Neural cell (in vitro differentiated cells): ENCODE data around the gene NPAS3.

Experiments
- EZH2 ChIP-seq: fragments of 200-600, 300-800 bp; shearing (Covaris generic), sonication (generic); IDR thresholded peaks from 2 replicates; pipeline ENCODE4 v1.6.1; 2014; ENCODE audit warnings: antibody characterized with exemption, low read length, borderline replicate concordance, mild to moderate bottlenecking; ENCODE audit not compliant: insufficient read depth, poor library complexity, severe bottlenecking
- MXI1 ChIP-seq: fragments of 450-650 bp; conservative IDR thresholded peaks from 2 replicates; pipeline ENCODE4 v1.6.1; 2014; ENCODE audit warnings: antibody characterized with exemption, mild to moderate bottlenecking; ENCODE audit not compliant: poor library complexity, severe bottlenecking
- POLR2AphosphoS5 ChIP-seq: IDR thresholded peaks from 2 replicates; pipeline ENCODE4 v1.6.1; 2012
- RAD21 ChIP-seq: fragments of 450-650 bp; conservative IDR thresholded peaks from 2 replicates; pipeline ENCODE4 v1.6.1; 2014; ENCODE audit warnings: antibody characterized with exemption, mild to moderate bottlenecking, moderate library complexity
- TAF1 ChIP-seq: IDR thresholded peaks from 2 replicates; pipeline ENCODE4 v1.6.1; 2012; ENCODE audit warnings: low read depth
- TF ChIP-seq, protein P1 (sequence below): fragments of 450-650 bp; IDR thresholded peaks from 2 replicates; pipeline ENCODE4 v1.5.1; 2014; ENCODE audit warnings: antibody characterized with exemption, mild to moderate bottlenecking, moderate library complexity; ENCODE audit not compliant: poor library complexity, severe bottlenecking
- TF ChIP-seq, protein P2 (sequence below): IDR thresholded peaks from 2 replicates; pipeline ENCODE4 v1.6.1; 2012; ENCODE audit warnings: borderline replicate concordance

DNA sequence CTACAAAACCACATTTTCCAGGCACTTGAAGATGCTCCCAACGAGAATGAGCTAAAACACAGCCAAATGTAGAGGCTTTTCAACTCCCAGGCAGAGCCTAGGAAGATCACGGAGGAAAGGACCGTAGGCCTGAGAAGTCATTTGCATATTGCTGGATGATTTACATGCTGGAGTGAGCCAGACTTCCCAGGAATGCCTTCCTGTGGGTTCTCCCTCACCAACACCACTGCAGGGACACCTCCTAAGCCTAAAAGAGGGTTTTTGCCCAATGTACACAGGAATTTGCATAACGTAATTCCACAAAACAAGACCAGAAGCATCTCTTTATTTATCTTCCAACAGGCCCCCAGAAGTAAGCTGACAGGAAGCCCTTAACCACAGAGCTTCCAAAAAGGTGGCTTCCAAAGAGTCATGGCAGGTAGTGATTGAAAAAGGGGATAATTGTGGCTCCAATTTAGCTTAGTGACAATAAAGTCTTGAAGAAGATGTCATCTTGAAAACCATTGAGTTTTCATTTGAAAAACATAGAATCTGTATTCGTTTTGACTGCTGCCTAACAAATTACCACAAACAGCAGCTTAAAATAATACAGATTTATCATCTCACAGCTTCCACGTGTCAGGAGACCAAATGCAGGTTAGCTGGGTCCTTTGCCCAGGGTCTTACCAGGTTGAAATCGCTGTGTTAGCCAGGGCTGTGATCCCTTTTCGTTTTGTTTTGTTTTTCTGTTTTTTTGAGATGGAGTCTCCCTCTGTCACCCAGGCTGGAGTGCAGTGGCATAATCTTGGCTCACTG, 896.0 kb downstream of the NPAS3 start:
- no peak for TF ChIP-seq EZH2
- TF ChIP-seq, protein P1, sequence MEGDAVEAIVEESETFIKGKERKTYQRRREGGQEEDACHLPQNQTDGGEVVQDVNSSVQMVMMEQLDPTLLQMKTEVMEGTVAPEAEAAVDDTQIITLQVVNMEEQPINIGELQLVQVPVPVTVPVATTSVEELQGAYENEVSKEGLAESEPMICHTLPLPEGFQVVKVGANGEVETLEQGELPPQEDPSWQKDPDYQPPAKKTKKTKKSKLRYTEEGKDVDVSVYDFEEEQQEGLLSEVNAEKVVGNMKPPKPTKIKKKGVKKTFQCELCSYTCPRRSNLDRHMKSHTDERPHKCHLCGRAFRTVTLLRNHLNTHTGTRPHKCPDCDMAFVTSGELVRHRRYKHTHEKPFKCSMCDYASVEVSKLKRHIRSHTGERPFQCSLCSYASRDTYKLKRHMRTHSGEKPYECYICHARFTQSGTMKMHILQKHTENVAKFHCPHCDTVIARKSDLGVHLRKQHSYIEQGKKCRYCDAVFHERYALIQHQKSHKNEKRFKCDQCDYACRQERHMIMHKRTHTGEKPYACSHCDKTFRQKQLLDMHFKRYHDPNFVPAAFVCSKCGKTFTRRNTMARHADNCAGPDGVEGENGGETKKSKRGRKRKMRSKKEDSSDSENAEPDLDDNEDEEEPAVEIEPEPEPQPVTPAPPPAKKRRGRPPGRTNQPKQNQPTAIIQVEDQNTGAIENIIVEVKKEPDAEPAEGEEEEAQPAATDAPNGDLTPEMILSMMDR, result no peak
- no peak for TF ChIP-seq TAF1
- no peak for TF ChIP-seq RAD21
- TF ChIP-seq, protein P2, sequence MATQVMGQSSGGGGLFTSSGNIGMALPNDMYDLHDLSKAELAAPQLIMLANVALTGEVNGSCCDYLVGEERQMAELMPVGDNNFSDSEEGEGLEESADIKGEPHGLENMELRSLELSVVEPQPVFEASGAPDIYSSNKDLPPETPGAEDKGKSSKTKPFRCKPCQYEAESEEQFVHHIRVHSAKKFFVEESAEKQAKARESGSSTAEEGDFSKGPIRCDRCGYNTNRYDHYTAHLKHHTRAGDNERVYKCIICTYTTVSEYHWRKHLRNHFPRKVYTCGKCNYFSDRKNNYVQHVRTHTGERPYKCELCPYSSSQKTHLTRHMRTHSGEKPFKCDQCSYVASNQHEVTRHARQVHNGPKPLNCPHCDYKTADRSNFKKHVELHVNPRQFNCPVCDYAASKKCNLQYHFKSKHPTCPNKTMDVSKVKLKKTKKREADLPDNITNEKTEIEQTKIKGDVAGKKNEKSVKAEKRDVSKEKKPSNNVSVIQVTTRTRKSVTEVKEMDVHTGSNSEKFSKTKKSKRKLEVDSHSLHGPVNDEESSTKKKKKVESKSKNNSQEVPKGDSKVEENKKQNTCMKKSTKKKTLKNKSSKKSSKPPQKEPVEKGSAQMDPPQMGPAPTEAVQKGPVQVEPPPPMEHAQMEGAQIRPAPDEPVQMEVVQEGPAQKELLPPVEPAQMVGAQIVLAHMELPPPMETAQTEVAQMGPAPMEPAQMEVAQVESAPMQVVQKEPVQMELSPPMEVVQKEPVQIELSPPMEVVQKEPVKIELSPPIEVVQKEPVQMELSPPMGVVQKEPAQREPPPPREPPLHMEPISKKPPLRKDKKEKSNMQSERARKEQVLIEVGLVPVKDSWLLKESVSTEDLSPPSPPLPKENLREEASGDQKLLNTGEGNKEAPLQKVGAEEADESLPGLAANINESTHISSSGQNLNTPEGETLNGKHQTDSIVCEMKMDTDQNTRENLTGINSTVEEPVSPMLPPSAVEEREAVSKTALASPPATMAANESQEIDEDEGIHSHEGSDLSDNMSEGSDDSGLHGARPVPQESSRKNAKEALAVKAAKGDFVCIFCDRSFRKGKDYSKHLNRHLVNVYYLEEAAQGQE, result no peak
- TF ChIP-seq POLR2AphosphoS5, result no peak
- no peak for TF ChIP-seq MXI1
